Measurements from ENCODE around the gene TRDN.

Gene TRDN

GRCh38 chr6:123420512-123420911, 216.2 kb downstream of the TRDN start:
- DNase-seq (ENCODE audit: extremely low read depth in 1 of 2, low read depth in 1 of 2), result no peak

- no peak for DNase-seq (ENCODE audit: extremely low read depth in 1 of 2, low read depth in 1 of 2)
Observed at GRCh38 chr6:123418071-123418470, 218.7 kb downstream of the TRDN start.

GRCh38 chr6:123417535-123417934, 219.2 kb downstream of the TRDN start:
- DNase-seq (ENCODE audit: extremely low read depth in 1 of 2, low read depth in 1 of 2), result no peak

GRCh38 chr6:123415844-123416468, 220.8 kb downstream of the TRDN start:
- peak in 1 of 2 donors; percentile 12 for DNase-seq (ENCODE audit: extremely low read depth in 1 of 2, low read depth in 1 of 2)

- no peak for DNase-seq (ENCODE audit: extremely low read depth in 1 of 2, low read depth in 1 of 2)
Observed at GRCh38 chr6:123404975-123405374, 231.8 kb downstream of the TRDN start.

- no peak for DNase-seq (ENCODE audit: extremely low read depth in 1 of 2, low read depth in 1 of 2)
Observed at GRCh38 chr6:123402052-123402451, 234.7 kb downstream of the TRDN start.

GRCh38 chr6:123398072-123398471, 238.7 kb downstream of the TRDN start:
- DNase-seq (ENCODE audit: extremely low read depth in 1 of 2, low read depth in 1 of 2), result no peak

GRCh38 chr6:123393331-123393730, 243.4 kb downstream of the TRDN start:
- DNase-seq (ENCODE audit: extremely low read depth in 1 of 2, low read depth in 1 of 2), result no peak

- no peak for DNase-seq (ENCODE audit: extremely low read depth in 1 of 2, low read depth in 1 of 2)
Observed at GRCh38 chr6:123383718-123384117, 253.0 kb downstream of the TRDN start.

GRCh38 chr6:123380257-123380656, 256.5 kb downstream of the TRDN start:
- DNase-seq (ENCODE audit: extremely low read depth in 1 of 2, low read depth in 1 of 2), result no peak

GRCh38 chr6:123372737-123373136, 264.0 kb downstream of the TRDN start:
- no peak for DNase-seq (ENCODE audit: extremely low read depth in 1 of 2, low read depth in 1 of 2)

- DNase-seq (ENCODE audit: extremely low read depth in 1 of 2, low read depth in 1 of 2), result no peak
Observed at GRCh38 chr6:123363912-123364311, 272.8 kb downstream of the TRDN start.

GRCh38 chr6:123360359-123360758, 276.4 kb downstream of the TRDN start:
- no peak for DNase-seq (ENCODE audit: extremely low read depth in 1 of 2, low read depth in 1 of 2)

GRCh38 chr6:123352705-123353104, 284.0 kb downstream of the TRDN start:
- DNase-seq (ENCODE audit: extremely low read depth in 1 of 2, low read depth in 1 of 2), result no peak

GRCh38 chr6:123352279-123352678, 284.5 kb downstream of the TRDN start:
- DNase-seq (ENCODE audit: extremely low read depth in 1 of 2, low read depth in 1 of 2), result no peak

- DNase-seq (ENCODE audit: extremely low read depth in 1 of 2, low read depth in 1 of 2), result no peak
Observed at GRCh38 chr6:123343836-123344235, 292.9 kb downstream of the TRDN start.

- DNase-seq (ENCODE audit: extremely low read depth in 1 of 2, low read depth in 1 of 2), result no peak
Observed at GRCh38 chr6:123338394-123338793, 298.4 kb downstream of the TRDN start.

- DNase-seq (ENCODE audit: extremely low read depth in 1 of 2, low read depth in 1 of 2), result no peak
Observed at GRCh38 chr6:123333000-123333756, 303.6 kb downstream of the TRDN start.

- DNase-seq (ENCODE audit: extremely low read depth in 1 of 2, low read depth in 1 of 2), result no peak
Observed at GRCh38 chr6:123332070-123332469, 304.7 kb downstream of the TRDN start.

- no peak for DNase-seq (ENCODE audit: extremely low read depth in 1 of 2, low read depth in 1 of 2)
Observed at GRCh38 chr6:123329337-123329736, 307.4 kb downstream of the TRDN start.

- DNase-seq (ENCODE audit: extremely low read depth in 1 of 2, low read depth in 1 of 2), result no peak
Observed at GRCh38 chr6:123323452-123324329, 313.1 kb downstream of the TRDN start.

GRCh38 chr6:123321020-123321419, 315.7 kb downstream of the TRDN start:
- DNase-seq (ENCODE audit: extremely low read depth in 1 of 2, low read depth in 1 of 2), result no peak
